NCI-H2196 treated with DMSO at 0.1 percent for 48 hours (cell line): ENCODE measurements around the gene ITGA3.

Experiments used
- DNase-seq: peaks from one replicate; lab custom pipeline; 2025; ENCODE audit not compliant: unreplicated experiment; lab: John Stamatoyannopoulos, UW

ITGA3 gene

DNA sequence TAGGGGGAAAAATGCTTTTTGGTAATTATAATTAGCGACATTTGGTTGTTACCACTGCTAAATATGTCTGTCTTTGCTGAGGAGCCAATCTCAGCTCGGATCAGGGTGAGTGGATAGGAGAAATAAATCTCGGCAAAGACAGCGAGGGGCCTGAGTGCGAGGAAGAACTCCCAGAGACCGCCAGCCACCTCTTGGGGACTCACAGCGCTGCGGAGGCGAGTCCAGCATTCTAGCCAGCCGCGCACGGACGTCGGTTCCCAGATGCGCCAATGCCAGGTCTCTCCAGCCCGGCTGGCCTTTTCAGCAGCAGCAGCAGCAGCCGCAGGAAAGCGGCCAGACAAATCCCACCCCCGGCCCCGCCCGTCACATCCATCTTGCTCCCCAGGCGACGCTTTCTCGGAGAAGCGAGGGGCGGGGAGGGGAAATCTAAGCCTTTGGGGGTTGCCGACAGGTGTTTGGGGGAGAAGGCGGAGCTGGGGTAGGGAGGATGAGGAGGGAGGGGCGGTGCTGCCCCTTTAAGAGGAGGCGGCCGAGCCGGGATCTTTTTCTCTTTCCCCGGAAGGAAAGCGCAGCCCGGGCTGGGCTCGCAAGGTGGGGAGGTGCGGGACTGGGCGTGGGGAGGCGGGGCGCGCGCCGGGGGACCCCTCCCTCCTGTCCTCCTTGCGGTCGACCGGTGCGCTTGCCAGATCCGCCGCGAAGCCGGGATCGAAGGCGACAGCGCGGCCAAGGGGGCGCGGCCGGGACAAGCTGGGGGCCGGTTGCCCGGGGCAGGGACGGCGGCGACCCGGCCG lies at the start of gene ITGA3:
Gene ITGA3, plus strand, starts transcription at position 685 of the 791 bp plus-strand sequence. CDS start 330 bp downstream, outside the sequence.
- peak; percentile 80 for DNase-seq

GRCh38 chr17:50009282-50009681 lies 46.6 kb upstream of the ITGA3 start:
- DNase-seq, result no peak

GRCh38 chr17:50013079-50013478 lies 42.8 kb upstream of the ITGA3 start:
- no peak for DNase-seq

DNA sequence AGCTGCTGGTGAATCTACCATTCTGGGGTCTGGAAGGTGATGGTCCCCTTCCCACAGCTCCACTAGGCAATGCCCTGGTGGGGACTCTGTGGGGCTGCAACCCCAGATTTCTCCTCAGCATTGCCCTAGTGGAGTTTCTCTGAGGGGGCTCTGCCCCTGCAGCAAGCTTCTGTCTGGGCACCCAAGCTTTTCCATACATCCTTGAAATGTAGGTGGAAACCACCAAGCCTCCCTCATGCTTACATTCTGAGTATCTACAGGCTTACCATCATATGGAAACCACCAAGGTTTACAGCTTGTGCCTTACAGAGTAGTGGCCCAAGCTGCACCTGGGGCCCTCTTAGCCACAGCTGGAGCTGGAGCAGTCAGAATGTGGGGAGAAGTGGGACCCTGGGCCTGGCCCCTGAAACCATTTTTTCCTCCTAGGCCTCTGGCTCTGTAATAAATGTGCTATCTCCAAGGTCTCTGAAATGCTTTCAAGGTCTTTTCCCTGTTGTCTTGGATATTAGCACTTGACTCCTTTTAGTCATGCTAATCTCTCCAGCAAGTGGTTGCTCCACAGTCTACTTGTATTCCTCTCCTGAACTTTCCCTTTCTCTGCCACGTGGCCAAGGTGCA lies 41.3 kb upstream of the ITGA3 start:
- no peak for DNase-seq

GRCh38 chr17:50015146-50015545 lies 40.8 kb upstream of the ITGA3 start:
- no peak for DNase-seq

DNA sequence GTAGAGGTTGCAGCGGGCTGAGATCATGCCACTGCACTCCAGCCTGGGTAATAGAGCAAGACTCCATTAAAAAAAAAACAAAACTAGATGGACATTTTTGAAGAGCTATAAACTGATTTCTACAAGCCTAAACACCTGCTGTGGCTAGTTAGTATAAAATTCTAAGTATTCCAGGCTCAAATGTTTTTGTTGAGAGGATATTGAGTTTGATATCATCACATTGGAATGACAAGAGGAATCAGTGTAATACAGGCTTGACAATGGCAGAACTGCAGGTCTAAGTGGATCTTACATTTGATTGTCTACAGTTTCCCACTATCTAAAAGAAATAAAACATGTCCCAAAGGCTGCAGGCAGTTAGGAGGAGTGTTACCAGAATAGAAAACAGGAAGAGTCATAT lies 37.0 kb upstream of the ITGA3 start:
- DNase-seq, result no peak

DNA sequence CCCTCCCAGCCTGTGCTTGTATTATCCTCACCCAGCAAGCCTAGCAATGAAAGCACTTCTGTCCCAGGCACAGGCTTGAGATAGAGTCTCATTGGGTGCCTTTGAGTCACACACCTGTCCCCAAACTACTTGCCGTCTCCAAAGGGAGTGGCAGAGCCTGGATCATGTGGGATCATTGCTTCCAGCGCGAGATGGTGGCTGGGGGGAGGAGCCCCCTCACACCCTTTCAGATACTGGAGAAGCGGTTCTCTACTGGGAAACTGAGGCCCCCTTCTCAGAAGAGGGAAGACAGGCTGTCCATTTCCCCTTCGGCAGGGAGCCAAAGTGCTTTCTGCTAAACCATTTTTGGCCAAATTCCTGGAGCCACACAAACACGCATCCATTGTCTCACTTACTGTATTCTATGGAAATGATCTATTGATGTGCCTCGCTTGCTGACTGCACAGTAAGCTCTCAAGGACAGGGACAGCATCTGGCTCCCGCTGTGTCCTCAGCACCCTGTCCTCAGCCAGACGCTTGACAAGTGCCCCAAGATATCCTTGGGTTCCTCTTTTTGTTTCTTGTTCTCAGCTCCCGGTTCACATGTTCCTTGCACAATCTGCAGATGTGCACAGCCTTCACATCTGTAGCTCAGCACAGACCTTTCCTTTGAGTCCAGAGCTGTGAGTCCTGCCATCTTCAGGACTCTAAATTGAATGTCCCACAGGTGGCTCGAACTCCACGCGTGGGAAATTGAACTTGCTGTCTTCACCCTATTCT lies 34.9 kb upstream of the ITGA3 start:
- no peak for DNase-seq

GRCh38 chr17:50021681-50022370 lies 34.1 kb upstream of the ITGA3 start:
- DNase-seq, result no peak

DNA sequence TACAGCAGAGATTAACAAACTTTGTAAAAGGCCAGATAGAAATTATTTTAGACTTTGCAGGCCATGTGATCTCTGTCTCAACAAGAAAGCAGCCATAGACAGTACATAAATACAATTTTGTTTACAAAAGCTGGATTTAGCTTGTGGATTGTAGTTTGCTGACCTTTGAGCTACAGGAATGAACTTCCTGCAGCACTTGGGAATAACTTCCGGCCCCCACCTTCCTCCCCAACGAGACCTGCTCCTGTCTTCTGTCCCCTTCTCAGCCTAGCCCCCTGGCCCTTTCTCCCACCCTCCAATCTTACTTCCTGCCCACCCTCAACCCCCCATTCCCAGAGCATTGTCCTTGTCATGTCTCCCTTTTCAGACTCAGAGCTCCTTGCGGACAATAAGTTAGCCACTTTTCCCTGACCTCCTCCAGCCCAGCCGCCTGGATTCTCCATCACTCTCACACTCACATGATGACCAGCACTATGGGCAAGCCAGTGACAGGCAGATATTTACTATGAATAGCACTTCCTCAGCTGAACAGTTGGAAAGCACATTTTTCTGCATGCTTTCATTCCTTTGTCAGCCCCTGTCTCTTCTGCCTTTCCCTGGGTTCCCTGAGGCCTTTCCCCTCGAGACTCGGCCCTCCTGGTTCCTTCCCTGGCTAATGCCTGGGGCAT lies 33.3 kb upstream of the ITGA3 start:
- no peak for DNase-seq

- no peak for DNase-seq
These were observed 32.4 kb upstream of the ITGA3 start for GRCh38 chr17:50023520-50023919.

DNA sequence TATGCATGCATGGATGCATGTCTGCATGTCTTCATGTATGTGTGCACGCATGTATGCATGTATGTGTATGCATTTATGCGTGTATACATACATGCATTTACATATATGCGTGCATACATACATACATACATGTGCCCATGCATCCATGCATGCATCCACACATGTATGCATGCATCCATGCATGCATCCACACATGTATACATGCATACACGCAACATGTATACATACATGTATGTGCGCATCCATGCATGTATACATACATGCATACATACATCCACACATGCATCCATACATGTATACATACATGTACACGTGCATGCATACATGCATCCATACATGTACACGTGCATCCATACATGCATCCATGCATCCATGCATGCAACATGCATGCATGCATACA lies 31.1 kb upstream of the ITGA3 start:
- DNase-seq, result no peak

DNA sequence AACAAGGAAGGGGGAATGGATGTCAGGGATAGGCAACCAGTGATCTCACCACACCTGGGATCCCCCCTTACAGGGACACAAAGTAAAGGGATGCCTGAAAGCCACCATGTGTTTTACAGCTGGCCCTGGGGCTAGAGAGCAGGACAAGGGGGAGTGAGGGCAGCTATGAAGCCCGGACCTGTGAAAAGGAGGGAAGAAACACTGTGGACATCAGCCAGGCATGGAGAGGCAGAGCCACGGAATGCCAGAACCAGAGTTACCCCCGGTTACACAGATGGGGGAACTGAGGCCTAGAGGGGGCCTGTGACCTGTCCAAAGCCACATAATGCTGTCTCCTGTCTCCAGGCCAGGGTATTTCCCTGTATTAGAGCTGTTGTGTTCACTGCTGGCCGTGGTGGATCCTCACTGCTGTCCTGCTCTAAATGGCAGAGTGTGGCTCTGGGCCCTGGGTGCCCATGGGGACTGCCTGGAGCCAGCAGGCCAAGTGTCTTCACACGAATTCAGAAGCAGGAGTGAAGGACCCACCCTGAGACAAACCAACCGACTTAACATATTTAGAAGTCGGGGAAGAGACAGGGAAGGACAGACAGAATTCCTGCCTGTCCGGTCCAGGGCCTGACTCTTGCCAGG lies 29.7 kb upstream of the ITGA3 start:
- no peak for DNase-seq

- no peak for DNase-seq
These were observed 29.1 kb upstream of the ITGA3 start for GRCh38 chr17:50026837-50027171.

- DNase-seq, result no peak
These were observed 28.6 kb upstream of the ITGA3 start for GRCh38 chr17:50027172-50027880.

GRCh38 chr17:50027881-50028735 lies 27.8 kb upstream of the ITGA3 start:
- no peak for DNase-seq

DNA sequence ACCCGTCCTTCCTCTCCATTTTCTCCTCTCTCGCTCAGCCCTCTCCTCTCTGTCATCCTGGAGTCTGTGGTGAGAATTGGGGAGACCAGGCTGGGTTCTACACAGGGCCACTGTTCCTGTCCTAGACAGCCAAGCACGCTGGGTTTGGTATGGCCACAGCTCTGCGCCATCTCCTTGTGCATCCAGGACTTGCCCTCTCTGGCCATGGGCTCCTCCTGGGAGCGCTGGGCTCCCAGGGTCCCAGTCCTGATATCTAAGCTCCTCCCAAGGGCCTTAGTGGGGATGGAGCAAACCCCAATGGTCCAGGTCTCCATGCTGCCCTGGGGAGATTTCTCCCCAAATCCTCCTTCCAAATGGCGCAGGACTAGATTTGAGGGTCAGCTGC lies 27.2 kb upstream of the ITGA3 start:
- no peak for DNase-seq

DNA sequence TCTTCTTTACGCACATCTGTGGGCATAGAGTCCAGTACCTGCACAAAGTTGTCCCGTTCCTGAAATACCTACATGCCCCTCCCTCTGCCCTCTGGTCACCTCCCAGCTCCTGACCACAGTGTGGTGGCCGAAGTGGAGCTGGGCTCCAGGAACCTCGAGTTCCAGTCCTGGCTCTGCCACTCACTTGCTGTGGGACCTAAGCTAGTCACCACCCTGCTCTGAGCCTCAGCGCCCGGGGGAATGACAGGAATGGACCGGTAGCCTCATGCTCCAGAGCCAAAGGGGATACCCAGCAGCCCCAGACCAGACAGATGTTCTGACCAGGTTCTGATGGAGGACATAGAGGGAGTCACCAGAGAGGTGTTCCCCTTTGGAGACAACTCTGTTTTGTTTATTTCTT lies 26.7 kb upstream of the ITGA3 start:
- DNase-seq, result no peak

GRCh38 chr17:50033316-50033715 lies 22.6 kb upstream of the ITGA3 start:
- DNase-seq, result no peak
